Hepatocyte (in vitro differentiated cells): ENCODE data around the gene VKORC1L1.
"Not testable (repeated sequence)": the region's sequence is repeated elsewhere in the genome, so short reads cannot be mapped to it uniquely, and the experiment has no call there.

ENCODE experiments used
- CTCF ChIP-seq: fragments of 200-600 bp; sonication (generic); IDR thresholded peaks from 2 replicates; pipeline ENCODE4 v1.5.1; 2016; ENCODE audit warnings: antibody characterized with exemption, mild to moderate bottlenecking; ENCODE audit not compliant: poor library complexity
- EZH2 ChIP-seq: fragments of 200-600 bp; sonication (generic); IDR thresholded peaks from 2 replicates; pipeline ENCODE4 v1.6.1; 2016; ENCODE audit warnings: antibody characterized with exemption, mild to moderate bottlenecking, borderline replicate concordance

GRCh38 chr7:65875715-65876114 lies 2.8 kb downstream of the VKORC1L1 start:
- TF ChIP-seq CTCF, EZH2: not testable (repeated sequence)
